ENCODE measurements around the gene CLEC20A. TPM values are rescaled to one million over a fixed set of nuclear protein-coding genes. Genes with fewer than 3 reads are reported as not detected.
A peak's percentile ranks its signal among the peaks of the same experiment; 100 is the strongest.

CLEC20A gene
- total RNA-seq, 1 experiment from 2014 or later = not detected

DNA sequence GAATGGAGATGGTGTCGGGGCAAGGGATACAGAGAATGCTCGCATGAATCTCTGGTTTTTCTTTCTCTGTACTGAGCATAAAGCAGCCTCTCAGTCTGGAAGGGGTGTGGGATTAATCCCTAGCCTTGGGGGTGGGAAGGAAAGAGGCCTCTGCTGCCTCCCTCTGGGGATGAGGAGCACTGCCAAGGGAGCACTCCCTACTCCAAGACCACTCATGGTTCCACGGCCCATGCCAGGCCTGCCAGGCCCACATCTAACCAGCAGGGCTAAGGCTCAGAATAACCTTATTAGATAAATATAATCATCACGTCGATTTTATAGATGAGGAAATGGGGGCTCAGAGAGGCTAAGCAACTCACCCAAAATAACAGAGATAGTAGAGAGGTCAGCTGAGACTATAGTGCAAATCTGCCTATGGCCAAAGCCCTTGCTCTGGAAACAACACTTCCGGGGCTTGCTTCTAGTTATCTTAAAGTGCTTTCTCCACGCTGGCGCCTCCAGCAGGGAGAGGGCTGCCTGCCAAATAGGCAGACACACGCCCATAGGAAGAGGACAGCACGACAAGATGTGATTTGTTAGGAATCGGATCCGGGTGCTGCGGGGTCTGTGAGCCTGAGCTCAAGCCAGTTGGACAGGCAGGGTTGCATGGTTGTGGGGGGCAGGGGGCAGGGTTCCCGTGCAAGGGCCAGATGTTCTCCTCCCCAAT lies 16.7 kb upstream of the CLEC20A start:
- CTCF ChIA-PET = no interaction called here
- H3K36me3 ChIP-seq (ENCODE audit: low read depth, low read length) = no peaks in the 10 kb centered on the region
- H3K9ac ChIP-seq (ENCODE audit: low read length) = no peak overlapping the region
- H3K27me3 ChIP-seq (ENCODE audit: low read length) = no peaks in the 10 kb centered on the region
- no TSS peak for BruUV-seq (replicated peaks)
- H3K9me3 ChIP-seq (ENCODE audit: low read length) = no peaks in the 10 kb centered on the region
- no peak for TF ChIP-seq EZH2 (IDR thresholded peaks at IDR 0.05; ENCODE audit: low read length, unreplicated experiment)
- TF ChIP-seq, protein P1, sequence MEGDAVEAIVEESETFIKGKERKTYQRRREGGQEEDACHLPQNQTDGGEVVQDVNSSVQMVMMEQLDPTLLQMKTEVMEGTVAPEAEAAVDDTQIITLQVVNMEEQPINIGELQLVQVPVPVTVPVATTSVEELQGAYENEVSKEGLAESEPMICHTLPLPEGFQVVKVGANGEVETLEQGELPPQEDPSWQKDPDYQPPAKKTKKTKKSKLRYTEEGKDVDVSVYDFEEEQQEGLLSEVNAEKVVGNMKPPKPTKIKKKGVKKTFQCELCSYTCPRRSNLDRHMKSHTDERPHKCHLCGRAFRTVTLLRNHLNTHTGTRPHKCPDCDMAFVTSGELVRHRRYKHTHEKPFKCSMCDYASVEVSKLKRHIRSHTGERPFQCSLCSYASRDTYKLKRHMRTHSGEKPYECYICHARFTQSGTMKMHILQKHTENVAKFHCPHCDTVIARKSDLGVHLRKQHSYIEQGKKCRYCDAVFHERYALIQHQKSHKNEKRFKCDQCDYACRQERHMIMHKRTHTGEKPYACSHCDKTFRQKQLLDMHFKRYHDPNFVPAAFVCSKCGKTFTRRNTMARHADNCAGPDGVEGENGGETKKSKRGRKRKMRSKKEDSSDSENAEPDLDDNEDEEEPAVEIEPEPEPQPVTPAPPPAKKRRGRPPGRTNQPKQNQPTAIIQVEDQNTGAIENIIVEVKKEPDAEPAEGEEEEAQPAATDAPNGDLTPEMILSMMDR (conservative IDR thresholded peaks at IDR 0.05; ENCODE audit: low read depth, low read length) = peak; percentile 28; the same call in 1 of the 2 replicates
- peak; percentile 13 for DNase-seq
- no peak overlapping the region for H3K4me2 ChIP-seq (ENCODE audit: low read length)
- H3K9me2 ChIP-seq (replicated peaks; ENCODE audit: low read length) = no peaks in the 10 kb centered on the region
- H3K4me1 ChIP-seq (ENCODE audit: insufficient read depth, low read length) = no peaks in the 10 kb centered on the region
- H3K27ac ChIP-seq (ENCODE audit: low read length) = no peak overlapping the region
- POLR2A ChIA-PET (ENCODE audit: unreplicated experiment) = no interaction called here
- H3F3A ChIP-seq (ENCODE audit: low read length, unreplicated experiment) = no peaks in the 10 kb centered on the region
- H4K20me1 ChIP-seq (ENCODE audit: low read length) = no peaks in the 10 kb centered on the region
- H3K4me3 ChIP-seq (ENCODE audit: low read length) = no peak overlapping the region
- ATAC-seq = no peak
- H3K79me2 ChIP-seq (ENCODE audit: low read length) = no peaks in the 10 kb centered on the region
- intact Hi-C loops (cut with micrococcal nuclease) = no loop called here
- no peak overlapping the region for H2AFZ ChIP-seq (ENCODE audit: low read length)

DNA sequence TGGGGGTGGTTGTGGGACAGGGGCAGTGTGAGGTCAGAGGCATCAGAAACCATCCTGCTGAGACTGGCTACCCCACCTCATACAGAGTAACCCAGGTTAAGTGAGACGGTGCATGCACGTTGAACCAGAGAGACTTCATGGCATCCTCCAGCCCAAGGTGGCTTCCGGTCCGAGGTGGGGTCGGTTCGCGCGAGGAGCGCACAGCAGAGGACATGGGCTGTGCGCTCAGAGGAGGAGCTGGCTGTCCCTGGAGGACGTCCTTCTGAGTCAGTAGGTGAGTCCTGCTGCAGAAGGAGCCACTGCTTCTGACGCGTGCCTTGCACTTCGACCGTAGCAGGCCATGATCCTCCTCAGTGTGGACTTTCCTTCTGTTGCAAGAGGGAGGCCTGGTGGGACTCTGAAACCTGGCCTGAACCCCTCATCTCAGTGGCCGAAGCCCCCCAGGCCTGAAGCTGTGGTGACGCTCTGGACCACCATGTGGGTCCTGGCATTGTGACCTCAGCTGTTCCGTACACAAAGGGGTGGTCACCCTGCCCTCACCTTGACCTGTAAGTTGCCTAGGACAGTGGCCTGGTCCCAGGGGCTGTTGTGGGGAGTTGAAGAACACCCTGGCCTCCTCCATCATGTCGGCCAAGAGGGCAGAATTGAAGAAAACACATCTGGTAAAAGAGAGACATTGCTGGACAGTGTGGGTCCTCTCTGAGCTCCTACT lies 16.0 kb upstream of the CLEC20A start, which contains the start of gene TEX35:
TSS of gene TEX35 (plus strand) at position 544 of the 712 bp plus-strand sequence. CDS start at position 624, 80 bp downstream.
- no peak for TF ChIP-seq EZH2 (IDR thresholded peaks at IDR 0.05; ENCODE audit: low read length, unreplicated experiment)
- TF ChIP-seq, protein P1 (conservative IDR thresholded peaks at IDR 0.05; ENCODE audit: low read depth, low read length) = no peak
- TF ChIP-seq EZH2phosphoT487 (IDR thresholded peaks at IDR 0.05; ENCODE audit: borderline replicate concordance, low read length) = no peak
- Histone ChIP-seq H3K4me2 (ENCODE audit: low read length) (no peak within 1 kb of the TSS), H3K9ac (ENCODE audit: low read length) (no peak within 1 kb of the TSS), H3F3A (ENCODE audit: low read length, unreplicated experiment) (no peaks in the 10 kb centered on the region), H3K27ac (ENCODE audit: low read length) (no peak within 1 kb of the TSS), H3K79me2 (ENCODE audit: low read length) (no peaks in the 10 kb centered on the region), H2AFZ (ENCODE audit: low read length) (no peak within 1 kb of the TSS), H4K20me1 (ENCODE audit: low read length) (no peaks in the 10 kb centered on the region), H3K9me2 (replicated peaks; ENCODE audit: low read length) (no peaks in the 10 kb centered on the region), H3K36me3 (ENCODE audit: low read depth, low read length) (no peaks in the 10 kb centered on the region), H3K4me3 (ENCODE audit: low read length) (no peak within 1 kb of the TSS), H3K9me3 (ENCODE audit: low read length) (no peaks in the 10 kb centered on the region), H3K4me1 (ENCODE audit: insufficient read depth, low read length) (no peaks in the 10 kb centered on the region), H3K27me3 (ENCODE audit: low read length) (no peaks in the 10 kb centered on the region)
- no TSS peak for BruUV-seq (replicated peaks)
- POLR2A ChIA-PET (ENCODE audit: unreplicated experiment) = no interaction called here
- ATAC-seq (no peak), DNase-seq (no peak)
- CTCF ChIA-PET = no interaction called here
- intact Hi-C loops (cut with micrococcal nuclease) = no loop called here

- H3F3A ChIP-seq (ENCODE audit: low read length, unreplicated experiment) = no peaks in the 10 kb centered on the region
- no peaks in the 10 kb centered on the region for H3K36me3 ChIP-seq (ENCODE audit: low read depth, low read length)
- no peak overlapping the region for H3K9ac ChIP-seq (ENCODE audit: low read length)
- H4K20me1 ChIP-seq (ENCODE audit: low read length) = no peaks in the 10 kb centered on the region
- H3K9me3 ChIP-seq (ENCODE audit: low read length) = no peaks in the 10 kb centered on the region
- H3K4me1 ChIP-seq (ENCODE audit: insufficient read depth, low read length) = no peaks in the 10 kb centered on the region
- TF ChIP-seq, protein P1 (conservative IDR thresholded peaks at IDR 0.05; ENCODE audit: low read depth, low read length) = no peak
- TF ChIP-seq EZH2 (IDR thresholded peaks at IDR 0.05; ENCODE audit: low read length, unreplicated experiment) (no peak), EZH2phosphoT487 (IDR thresholded peaks at IDR 0.05; ENCODE audit: borderline replicate concordance, low read length) (no peak)
- H3K79me2 ChIP-seq (ENCODE audit: low read length) = no peaks in the 10 kb centered on the region
- intact Hi-C loops (cut with micrococcal nuclease) = no loop called here
- H3K4me2 ChIP-seq (ENCODE audit: low read length) = no peak overlapping the region
- H3K4me3 ChIP-seq (ENCODE audit: low read length) = no peak overlapping the region
- no peak for DNase-seq
- no peaks in the 10 kb centered on the region for H3K27me3 ChIP-seq (ENCODE audit: low read length)
- no TSS peak for BruUV-seq (replicated peaks)
- no peak overlapping the region for H2AFZ ChIP-seq (ENCODE audit: low read length)
- ChIA-PET CTCF (no interaction called here), POLR2A (ENCODE audit: unreplicated experiment) (no interaction called here)
- no peak overlapping the region for H3K27ac ChIP-seq (ENCODE audit: low read length)
- no peak for ATAC-seq
- H3K9me2 ChIP-seq (replicated peaks; ENCODE audit: low read length) = no peaks in the 10 kb centered on the region
Observed at GRCh38 chr1:178510155-178510554, 13.4 kb upstream of the CLEC20A start.

Data from PC-3 (cell line).